HS-5 (cell line): ENCODE data around the gene RHBDF2.

Experiments
- DNase-seq: peaks from one replicate; pipeline ENCODE4 v3.0.0-alpha.2; 2012; ENCODE audit warnings: low read depth

RHBDF2 gene

GRCh38 chr17:76500747-76501017, 541 bp downstream of the RHBDF2 start:
- no peak for DNase-seq

- DNase-seq: no peak
Measured at GRCh38 chr17:76500074-76500746, 1.0 kb downstream of the RHBDF2 start.

DNA sequence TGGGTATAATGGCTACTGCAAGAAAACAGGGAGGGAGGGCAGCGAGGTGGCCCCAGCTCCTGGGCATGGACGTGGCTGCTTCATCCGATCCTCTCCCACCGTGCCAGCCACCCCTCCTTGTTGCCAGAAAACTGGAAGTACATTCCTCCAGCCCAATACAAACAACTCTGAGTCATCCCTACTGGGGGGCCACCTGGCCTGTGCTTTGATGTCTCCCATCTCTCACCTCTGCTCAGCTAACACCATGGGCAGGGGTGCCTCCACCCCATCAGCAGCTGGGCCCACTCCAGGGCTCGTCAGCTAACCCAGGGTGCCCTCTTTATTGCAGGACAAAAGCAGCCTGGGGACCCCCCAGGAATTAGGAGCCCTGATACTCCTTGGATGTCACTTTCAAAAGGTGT, 2.0 kb downstream of the RHBDF2 start:
- DNase-seq: no peak

DNA sequence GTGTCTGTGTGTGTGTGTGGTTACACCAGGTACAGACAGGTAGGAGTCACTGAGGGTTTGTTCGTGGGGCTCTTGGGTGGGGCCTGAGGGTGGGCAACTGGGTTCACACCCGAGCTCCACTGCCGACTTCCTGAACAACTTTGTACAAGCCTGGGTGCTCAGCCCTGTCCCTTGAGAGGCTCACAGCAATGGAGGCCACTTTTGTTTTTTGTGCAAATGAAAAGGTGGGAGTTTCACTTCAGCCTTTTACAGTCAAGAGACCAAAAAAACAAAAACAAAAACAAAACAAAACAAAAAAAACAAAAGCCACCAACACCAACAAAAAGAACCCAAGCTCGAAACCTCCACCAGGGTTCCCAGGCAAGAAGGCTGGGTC, 2.4 kb downstream of the RHBDF2 start:
- DNase-seq: no peak

DNA sequence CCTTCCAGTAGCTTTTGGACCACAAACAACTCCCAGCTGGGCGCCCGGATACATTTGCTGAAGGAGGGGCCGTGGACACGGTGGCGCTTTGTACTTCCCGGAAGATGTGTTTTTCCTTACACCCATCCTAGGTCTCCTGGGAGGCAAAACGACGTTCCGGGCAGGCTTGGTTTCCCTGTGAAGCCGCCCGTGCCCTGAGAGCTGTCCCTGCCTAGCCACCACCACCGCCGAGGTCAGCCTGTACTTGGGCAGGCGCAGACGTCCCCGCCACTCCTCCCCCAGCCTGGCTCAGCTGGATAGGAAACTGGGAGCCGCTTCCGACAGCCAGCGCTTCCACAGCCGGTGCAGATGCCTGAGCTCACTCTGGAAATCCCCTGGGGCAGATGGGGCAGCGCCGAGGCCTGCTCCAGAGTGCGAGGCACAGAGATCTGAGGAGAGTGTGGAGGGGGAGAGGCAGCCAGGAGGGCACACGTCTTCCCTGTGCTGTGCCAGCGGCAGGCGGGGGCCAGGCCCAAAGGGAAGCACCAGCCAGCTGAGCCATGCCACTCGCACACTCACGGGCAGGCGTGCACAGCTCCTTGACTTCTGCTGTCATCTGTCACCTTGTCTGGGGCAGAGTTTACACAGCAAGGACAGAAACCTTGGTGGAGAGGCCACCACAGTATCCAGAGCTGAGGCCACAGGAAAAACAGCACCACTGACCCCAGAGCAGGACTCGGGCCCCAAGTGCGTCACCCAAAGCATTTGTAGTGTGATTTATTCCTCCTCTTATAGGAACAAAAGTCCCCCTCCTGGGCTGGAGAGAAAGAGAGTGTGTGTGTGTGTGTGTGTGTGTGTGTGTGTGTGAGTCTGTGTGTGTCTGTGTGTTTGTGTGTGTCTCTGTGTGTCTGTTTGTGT, 3.0 kb downstream of the RHBDF2 start:
- no peak for DNase-seq

DNA sequence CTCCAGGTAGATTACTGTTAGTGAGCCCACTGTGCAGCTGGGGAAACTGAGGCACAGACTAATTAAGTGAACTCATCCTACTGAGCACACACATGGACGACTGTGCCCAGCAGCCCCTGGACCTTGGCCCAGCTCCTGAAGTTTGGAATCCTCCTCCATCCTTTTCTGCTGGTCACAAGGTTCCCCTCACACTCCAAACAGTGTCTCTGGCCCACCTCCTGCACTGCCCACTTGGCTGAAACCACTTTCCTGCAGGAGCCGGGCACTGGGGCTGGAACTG, 3.6 kb downstream of the RHBDF2 start:
- no peak for DNase-seq

- DNase-seq: no peak
Measured at GRCh38 chr17:76496464-76496863, 4.8 kb downstream of the RHBDF2 start.

DNA sequence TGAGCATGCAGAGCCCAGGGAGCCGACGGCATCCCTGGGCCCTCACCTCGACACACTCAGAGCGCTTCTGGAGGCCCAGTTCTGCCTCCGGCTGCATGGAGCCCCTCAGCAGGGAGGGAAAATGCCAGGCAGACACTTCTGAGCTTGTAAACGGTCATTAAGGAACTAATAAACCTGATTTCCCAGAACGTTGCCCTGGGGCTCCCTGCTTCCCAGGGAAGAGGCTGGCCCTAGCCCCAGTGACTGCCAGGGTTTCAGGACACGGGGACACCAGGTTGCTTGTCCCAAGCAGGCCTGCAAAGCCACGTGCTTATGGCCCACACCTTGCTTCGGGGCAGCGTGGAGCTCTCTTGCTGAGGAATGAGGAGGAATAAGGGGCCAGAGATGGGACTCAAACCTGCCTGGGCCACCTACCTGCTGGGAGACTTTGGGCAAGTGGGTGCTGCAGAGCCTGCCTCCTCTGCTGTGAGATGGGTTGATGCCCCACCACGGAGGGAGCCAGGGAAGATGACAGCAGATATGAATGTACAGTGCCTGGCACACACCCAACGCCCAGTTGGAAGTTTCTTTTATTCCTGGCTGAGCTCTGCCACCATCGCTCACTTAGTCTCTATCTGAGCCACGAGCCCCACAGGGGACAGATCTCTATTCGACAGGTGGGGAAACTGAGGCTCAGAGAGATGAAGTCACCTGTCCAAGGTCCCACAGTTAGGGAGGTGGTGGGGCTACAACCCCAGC, 5.4 kb downstream of the RHBDF2 start:
- DNase-seq: no peak

- DNase-seq: no peak
Measured at GRCh38 chr17:76493505-76494167, 7.6 kb downstream of the RHBDF2 start.

- no peak for DNase-seq
Measured at GRCh38 chr17:76492989-76493501, 8.2 kb downstream of the RHBDF2 start.

DNA sequence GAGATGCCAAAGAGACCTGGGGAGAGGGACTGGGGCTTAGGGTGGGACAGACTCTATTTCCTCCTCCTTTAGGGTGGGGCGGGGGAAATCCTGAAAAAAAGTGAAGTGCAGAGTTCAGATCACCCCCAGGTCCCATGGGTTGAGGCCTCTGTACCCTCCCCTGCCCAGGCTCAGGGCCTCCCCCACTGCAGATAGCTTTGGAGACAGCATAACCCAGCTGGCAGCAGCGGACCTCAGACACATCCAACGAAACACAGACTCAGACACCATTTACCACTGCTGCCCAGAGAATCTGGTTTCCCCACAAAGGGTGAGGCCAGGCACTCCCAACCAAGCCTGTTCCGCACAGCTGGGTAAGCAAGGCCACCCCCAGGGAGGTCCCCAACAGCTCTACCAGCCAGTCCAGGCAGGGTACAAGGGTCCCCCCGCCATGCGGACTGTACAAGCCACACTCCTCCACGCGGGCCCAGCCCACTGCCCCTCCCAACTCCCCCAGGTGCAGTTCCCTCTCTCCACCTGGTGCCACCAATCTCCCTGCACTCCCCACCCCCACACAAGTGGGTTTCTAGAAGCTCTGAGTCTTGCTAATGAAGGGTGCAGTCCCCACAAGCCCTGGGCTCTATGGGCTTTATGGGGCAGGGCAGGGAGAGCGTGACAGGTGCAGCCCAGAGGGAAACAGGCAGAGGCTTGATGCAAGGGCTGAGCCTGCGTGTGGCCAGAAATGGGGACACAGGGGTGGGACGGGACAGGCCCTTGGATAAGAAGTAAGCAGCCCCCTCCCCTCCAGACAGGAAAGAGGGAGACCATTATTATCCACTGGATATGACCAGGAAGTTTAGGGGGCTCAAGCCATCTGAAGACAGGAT, 8.9 kb downstream of the RHBDF2 start:
- no peak for DNase-seq

- DNase-seq: no peak
Measured at GRCh38 chr17:76491271-76492122, 9.7 kb downstream of the RHBDF2 start.

DNA sequence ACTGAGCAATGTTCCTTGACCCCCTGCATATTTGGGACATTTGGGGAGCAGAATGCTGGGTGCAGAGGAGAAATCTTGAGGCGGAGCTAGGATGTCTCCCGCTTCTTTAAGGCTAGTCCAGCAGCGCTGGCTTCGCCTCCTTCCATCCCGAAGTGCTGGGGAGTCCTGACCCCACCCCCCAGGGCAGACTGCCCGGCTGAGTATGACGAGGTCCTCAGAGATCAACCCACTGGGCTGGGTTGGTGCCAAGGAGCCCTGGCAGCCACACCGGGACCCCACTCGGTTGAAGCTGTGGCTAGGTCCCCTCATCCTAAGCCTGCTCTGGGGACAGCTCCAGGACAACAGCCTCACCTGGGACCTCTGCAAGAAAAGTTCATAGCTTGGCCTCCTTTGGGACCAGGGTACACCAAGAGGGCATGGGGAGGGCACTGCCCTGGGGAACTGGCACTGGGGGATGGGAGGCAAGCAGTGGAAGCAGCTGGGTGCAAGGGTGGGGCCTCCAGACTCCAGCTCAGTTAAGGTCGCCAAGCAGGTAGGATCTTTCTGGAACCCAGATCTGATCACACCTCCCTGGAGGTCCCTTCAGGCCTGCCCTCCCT, 11.0 kb downstream of the RHBDF2 start:
- no peak for DNase-seq

DNA sequence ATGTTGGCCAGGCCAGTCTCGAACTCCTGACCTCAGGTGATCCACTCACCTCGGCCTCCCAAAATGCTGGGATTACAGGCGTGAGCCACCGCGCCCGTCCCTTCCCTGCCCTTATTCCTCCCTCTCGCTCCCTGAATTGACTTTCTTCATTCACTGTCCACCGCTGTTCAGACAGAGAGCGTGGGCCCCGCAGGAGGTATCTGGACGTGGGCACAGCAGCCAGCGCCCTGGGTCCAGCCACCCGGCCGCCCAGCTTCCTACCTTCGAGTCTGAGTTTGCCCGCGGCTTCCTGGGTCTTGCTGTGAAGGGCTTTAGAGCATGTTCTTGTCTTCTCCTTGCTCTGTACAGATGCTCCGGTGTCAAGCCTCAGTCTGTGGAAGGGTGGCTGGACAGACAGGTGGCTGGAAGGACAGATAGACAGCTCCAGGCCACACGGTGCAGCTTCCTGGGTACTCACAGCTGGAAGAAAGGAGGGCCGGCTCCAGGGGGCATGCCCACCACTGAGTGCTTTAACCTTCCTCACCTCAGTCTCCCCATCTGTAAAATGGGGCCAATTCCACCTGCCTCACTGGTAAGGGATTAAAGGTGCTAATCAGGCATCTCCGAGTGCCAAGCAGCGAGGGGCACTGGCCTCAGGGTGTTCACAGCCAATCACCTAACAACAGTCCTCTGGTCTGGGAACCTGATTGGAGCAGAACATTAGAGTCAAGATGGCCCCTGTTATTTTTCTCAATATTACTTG, 13.6 kb downstream of the RHBDF2 start:
- DNase-seq: no peak

GRCh38 chr17:76485569-76485968, 15.7 kb downstream of the RHBDF2 start:
- no peak for DNase-seq

- no peak for DNase-seq
Measured at GRCh38 chr17:76484228-76484725, 16.9 kb downstream of the RHBDF2 start.

GRCh38 chr17:76481071-76481655, 20.1 kb downstream of the RHBDF2 start:
- no peak for DNase-seq

GRCh38 chr17:76480632-76481031, 20.6 kb downstream of the RHBDF2 start:
- DNase-seq: no peak

- no peak for DNase-seq
Measured at GRCh38 chr17:76479515-76480060, 21.6 kb downstream of the RHBDF2 start.
